Measurements from ENCODE around the gene EMID1. TPM values are rescaled to one million over a fixed set of nuclear protein-coding genes. Genes with fewer than 3 reads are reported as not detected.

Gene EMID1
- total and polyA plus RNA-seq, 7 donors: 0.13 to 1.3 (median 0.58) TPM

- no peak for TF ChIP-seq CTCF (IDR thresholded peaks at IDR 0.05)
- H3K9me3 ChIP-seq: no peaks in the 10 kb centered on the region
- intact Hi-C loops (cut with DNase I): no loop called here
- peak overlapping the region; percentile 94 for H3K4me3 ChIP-seq
- no peaks in the 10 kb centered on the region for H3K27me3 ChIP-seq (ENCODE audit: insufficient read depth in 3 of 3, low read length in 2 of 3)
- H3K4me1 ChIP-seq: peaks cover 66% of the 10 kb centered on the region
- DNase-seq: no peak
- ATAC-seq: no peak
- H3K36me3 ChIP-seq (ENCODE audit: insufficient read depth in 1 of 2, low read depth in 1 of 2): peaks cover 6 to 45% of the 10 kb centered on the region in 2 donors
- WGBS, 3 donors: 8 to 20% (median 12%) methylated on average over 9 of the region's 9 CpGs
- H3K27ac ChIP-seq: peak overlapping the region; percentile 44
These were observed 65.0 kb downstream of the EMID1 start for GRCh38 chr22:29270475-29271271.

GRCh38 chr22:29272624-29273023, 66.9 kb downstream of the EMID1 start:
- Histone ChIP-seq H3K4me1 (peaks cover 66% of the 10 kb centered on the region), H3K27me3 (ENCODE audit: insufficient read depth in 3 of 3, low read length in 2 of 3) (no peaks in the 10 kb centered on the region), H3K9me3 (no peaks in the 10 kb centered on the region), H3K4me3 (no peak overlapping the region), H3K27ac (no peak overlapping the region), H3K36me3 (ENCODE audit: insufficient read depth in 1 of 2, low read depth in 1 of 2) (peaks cover 6 to 63% of the 10 kb centered on the region in 2 donors)
- ATAC-seq (no peak), DNase-seq (no peak)
- intact Hi-C loops (cut with DNase I): no loop called here
- WGBS, 3 donors: 28 to 44% (median 34%) methylated on average over 2 of the region's 2 CpGs
- TF ChIP-seq CTCF (IDR thresholded peaks at IDR 0.05): no peak

- H3K4me1 ChIP-seq: peaks cover 69% of the 10 kb centered on the region
- H3K27ac ChIP-seq: peak overlapping the region; percentile 12
- no peak for TF ChIP-seq CTCF (IDR thresholded peaks at IDR 0.05)
- no peak for DNase-seq
- no peaks in the 10 kb centered on the region for H3K9me3 ChIP-seq
- WGBS, 3 donors: 19 to 31% (median 24%) methylated on average over 3 of the region's 3 CpGs
- no peaks in the 10 kb centered on the region for H3K27me3 ChIP-seq (ENCODE audit: insufficient read depth in 3 of 3, low read length in 2 of 3)
- intact Hi-C loops (cut with DNase I): no loop called here
- H3K4me3 ChIP-seq: no peak overlapping the region
- ATAC-seq: peak; percentile 54 to 83 (median 68)
- peaks cover 14 to 85% of the 10 kb centered on the region in 2 donors for H3K36me3 ChIP-seq (ENCODE audit: insufficient read depth in 1 of 2, low read depth in 1 of 2)
These were observed 69.5 kb downstream of the EMID1 start for GRCh38 chr22:29275167-29275566.

GRCh38 chr22:29275819-29276565, 70.3 kb downstream of the EMID1 start:
- no peak overlapping the region for H3K4me3 ChIP-seq
- intact Hi-C loops (cut with DNase I): no loop called here
- ATAC-seq (peak in 1 of 4 donors; percentile 13), DNase-seq (no peak)
- peaks cover 18 to 91% of the 10 kb centered on the region in 2 donors for H3K36me3 ChIP-seq (ENCODE audit: insufficient read depth in 1 of 2, low read depth in 1 of 2)
- WGBS, 3 donors: 61 to 78% (median 67%) methylated on average over 3 of the region's 3 CpGs
- peaks cover 61% of the 10 kb centered on the region for H3K4me1 ChIP-seq
- no peaks in the 10 kb centered on the region for H3K9me3 ChIP-seq
- peak overlapping the region; percentile 12 for H3K27ac ChIP-seq
- TF ChIP-seq CTCF (IDR thresholded peaks at IDR 0.05): no peak
- H3K27me3 ChIP-seq (ENCODE audit: insufficient read depth in 3 of 3, low read length in 2 of 3): no peaks in the 10 kb centered on the region

Measured in psoas muscle (tissue), 8 donors.